Fibroblast of lung (primary cell): ENCODE results near the gene KIF1B.

Source experiments
- EZH2 ChIP-seq: IDR thresholded peaks from 2 replicates; pipeline ENCODE4 v1.5.1; 2012; ENCODE audit warnings: low read length, control low read depth, mild to moderate bottlenecking; ENCODE audit errors: missing control alignments
- TF ChIP-seq, protein P1 (sequence below), 2 donors: IDR thresholded peaks in 1 of 2; conservative IDR thresholded peaks in 1 of 2; 1 replicate in 1 of 2; 2 replicates in 1 of 2; pipeline ENCODE4 v1.5.1; 2011 to 2012; ENCODE audit warnings: low read length in 2 of 2, control low read depth in 1 of 2, inconsistent platforms in 1 of 2, low read depth in 1 of 2, mild to moderate bottlenecking in 1 of 2

DNA sequence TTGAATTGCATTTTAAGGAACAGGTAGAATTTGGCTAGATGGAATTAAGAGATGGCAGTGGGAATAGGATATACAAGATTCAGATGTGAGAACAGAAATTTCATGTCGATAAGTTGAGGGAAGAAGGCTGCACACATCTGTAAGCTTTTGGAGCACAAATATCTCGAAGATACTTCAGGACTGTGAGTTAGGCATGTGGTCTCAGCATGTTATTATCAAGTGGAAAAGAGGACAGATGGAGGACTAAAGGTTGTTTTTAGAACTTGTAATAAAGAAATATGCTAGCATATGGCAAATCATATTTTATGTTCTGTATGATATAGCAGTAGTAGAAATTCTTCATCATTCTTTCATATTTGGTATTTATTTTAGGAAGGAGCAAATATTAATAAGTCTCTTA is 61.5 kb downstream of the KIF1B start:
- TF ChIP-seq, protein P1, sequence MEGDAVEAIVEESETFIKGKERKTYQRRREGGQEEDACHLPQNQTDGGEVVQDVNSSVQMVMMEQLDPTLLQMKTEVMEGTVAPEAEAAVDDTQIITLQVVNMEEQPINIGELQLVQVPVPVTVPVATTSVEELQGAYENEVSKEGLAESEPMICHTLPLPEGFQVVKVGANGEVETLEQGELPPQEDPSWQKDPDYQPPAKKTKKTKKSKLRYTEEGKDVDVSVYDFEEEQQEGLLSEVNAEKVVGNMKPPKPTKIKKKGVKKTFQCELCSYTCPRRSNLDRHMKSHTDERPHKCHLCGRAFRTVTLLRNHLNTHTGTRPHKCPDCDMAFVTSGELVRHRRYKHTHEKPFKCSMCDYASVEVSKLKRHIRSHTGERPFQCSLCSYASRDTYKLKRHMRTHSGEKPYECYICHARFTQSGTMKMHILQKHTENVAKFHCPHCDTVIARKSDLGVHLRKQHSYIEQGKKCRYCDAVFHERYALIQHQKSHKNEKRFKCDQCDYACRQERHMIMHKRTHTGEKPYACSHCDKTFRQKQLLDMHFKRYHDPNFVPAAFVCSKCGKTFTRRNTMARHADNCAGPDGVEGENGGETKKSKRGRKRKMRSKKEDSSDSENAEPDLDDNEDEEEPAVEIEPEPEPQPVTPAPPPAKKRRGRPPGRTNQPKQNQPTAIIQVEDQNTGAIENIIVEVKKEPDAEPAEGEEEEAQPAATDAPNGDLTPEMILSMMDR (conservative IDR thresholded peaks at IDR 0.05 in 1 of 2, IDR thresholded peaks at IDR 0.05 in 1 of 2; ENCODE audit: low read depth in 1 of 2, low read length in 2 of 2) = no peak
- TF ChIP-seq EZH2 = no peak
